HG03045 (cell line): ENCODE measurements around the gene CPNE5.

Source experiments
- ATAC-seq: cut with Tn5 transposase; IDR thresholded peaks from one replicate; pipeline ENCODE4 v1.9.1; 2021; ENCODE audit warnings: mild to moderate bottlenecking, moderate library complexity; ENCODE audit not compliant: unreplicated experiment

The CPNE5 gene

DNA sequence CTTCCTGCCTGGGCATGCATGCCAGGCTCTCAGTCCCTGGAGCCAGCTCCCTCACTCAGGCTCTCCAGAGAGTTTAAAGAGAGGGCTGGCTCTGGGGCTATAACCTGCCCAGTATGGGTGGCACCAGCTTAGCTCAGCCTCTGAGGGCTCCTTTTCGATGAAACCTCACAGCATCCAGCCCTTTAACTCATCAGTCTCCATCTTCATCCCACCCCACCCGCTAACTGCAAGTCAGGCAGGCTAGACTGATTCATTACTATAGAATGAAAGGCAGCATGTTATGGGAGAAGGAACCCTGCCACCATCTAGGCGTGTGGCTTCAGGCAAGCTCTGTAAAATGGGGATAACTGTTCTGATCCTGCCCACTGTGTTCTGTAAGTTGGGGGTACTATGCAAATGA lies 88.2 kb downstream of the CPNE5 start:
- no peak for ATAC-seq

DNA sequence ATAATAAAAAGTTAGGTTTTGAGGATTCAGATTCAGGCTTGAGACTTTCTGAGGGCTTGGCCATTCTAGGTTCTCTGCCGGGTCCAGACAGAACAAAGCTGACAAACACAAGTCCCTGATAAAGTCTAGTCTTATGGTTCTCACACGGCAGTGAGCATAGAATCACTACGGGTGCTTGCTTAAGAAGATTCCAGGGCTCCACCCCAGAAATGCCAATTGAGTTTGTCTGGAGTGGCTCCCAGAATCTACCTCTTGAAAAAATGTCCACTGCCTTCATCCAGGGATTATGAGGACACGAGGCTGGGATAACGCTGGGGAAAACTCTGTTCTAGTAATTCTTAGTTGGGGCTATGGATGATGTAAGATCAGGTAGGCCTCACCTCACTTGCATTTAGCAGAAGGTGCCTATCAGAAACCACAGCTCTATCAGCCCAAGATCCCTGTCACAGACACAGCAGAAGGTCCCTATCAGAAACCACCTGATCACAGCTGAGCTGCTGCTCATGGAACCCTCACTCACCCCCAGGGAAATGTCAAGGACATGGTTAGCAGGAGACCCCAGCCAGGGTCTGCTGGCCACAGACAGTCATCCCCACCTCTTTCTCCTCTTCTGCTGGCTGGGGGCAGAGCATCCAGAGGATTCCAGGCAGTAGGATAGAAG lies 89.3 kb downstream of the CPNE5 start:
- no peak for ATAC-seq

DNA sequence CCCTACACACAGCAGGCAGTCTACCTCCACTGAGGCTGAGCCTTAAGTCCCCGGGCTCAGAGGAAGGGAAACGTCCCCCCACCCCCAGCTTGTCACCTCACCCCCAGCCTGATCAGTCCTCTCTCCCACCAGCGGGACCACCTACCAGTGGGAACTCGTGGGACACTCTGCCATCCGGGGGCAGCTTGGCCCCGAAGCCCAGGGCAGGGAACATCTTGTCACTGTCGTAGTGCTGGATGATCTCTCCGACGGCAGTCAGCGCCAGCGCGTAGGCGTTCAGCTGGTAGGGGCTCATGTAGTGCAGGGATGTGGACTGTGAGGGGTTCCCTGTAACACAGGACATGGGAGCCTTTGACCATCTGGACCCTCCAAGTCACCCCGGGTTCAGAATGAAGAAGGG lies 93.0 kb downstream of the CPNE5 start:
- no peak for ATAC-seq

DNA sequence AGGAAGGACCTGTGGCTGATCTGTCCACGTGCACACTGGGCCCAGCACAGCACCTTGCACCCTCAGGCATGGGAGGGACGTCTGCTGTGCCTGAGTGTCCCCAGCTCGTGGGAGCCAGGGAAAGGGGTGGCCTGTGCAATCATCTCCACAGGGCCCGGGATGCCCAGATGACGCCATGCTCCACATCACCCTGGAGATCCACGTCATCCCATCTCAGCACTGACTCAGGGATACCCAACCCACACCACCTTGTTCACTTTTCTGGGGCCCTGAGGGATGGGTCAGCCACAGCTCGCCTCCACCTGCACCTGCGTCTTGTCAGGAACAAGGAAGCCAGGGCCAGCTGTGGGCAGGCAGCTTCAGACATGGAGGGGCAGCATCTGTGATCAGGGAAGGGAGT lies 93.4 kb downstream of the CPNE5 start:
- ATAC-seq, result no peak

DNA sequence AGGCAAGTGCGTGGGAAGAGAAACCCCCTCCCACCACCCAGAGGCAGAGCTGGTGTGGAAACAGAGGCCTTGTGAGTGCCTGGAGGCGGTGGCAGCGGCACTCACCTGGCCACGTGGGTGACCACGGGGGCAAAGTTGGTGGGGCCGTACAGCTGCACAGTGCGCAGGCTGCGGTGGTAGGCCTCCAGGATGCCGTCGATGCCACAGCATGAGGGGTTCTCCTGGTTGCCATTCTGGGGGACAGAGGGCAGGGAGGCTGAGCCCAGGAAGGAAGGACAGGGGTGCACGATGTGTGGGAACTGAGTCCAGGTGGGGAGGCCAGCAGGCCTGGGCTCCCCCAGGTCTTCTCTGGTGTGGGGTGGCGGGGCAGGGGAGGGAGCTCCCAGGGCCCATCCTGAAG lies 94.0 kb downstream of the CPNE5 start:
- no peak for ATAC-seq

DNA sequence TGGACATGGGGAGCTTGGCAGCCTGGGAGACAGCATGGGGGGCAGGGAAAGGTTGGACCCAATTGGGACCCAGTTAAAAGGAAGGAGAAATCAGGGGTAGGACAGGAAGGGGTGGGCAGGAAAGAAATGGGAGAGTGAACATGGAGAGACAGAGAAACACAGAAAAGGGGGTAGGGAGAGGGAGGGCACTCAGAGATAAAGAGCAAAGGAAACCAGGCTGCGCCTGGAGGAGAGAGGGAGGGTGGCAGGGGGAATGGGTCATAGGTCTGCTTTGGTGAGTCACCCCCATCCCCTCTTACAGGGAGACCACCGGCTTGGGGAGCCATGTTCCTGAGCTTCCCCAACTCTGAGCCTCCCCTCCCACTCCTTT lies 95.0 kb downstream of the CPNE5 start:
- ATAC-seq, result no peak

DNA sequence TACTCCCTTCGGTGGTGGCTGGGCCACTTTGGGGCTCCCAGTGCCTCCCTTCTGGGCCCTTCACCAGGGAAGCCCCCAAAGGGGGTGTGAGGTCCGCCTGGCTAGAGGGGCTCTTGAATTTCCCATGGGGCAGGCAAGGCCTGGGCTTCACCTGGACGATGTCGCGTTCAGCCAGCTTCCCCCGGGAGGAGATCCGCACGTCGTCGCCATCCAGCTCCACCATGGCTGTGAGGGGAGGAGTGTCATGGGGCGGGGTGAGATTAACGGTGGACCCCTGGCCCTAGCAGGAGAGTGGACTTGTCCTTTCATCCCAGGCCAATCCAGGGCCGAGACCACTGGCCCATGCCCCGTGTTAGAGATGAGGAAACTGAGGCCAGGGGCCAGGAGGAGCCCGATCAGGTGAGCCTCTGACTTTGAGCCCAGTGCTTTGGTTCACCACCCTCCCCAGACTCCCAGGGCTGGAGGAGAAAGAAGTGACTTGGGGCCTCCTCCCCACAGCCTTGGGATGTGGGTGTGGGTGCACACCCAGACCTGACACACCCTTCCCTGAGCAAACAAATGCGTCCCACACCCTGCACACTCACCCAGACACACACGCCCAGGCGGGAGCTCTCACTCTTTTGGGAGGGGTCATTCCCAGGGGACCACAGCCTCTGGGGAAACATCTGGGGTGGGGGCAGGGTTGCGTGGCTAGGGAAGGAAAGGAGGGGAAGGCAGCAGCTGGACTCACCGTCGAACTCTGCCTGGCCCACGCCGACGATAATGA lies 95.5 kb downstream of the CPNE5 start:
- ATAC-seq, result no peak

DNA sequence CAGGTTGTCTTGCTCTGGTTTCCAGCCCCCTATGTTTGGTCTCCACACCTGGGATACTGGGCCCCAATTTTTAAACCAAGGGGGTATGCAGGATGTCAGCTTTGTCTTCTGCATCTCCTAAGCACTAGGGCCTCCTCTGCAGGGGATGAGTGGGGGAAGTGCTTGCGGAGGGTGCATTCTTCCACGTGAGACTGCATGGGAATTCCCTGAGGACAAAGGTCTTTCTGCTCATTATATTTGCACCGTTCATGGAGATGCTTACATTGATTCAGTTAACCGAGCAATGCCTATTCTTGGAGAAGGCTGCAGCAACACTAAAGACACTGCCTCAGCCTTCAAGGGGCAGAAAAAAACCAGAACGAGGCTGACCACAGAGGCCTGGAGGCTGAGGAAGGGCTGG lies 96.2 kb downstream of the CPNE5 start:
- no peak for ATAC-seq

DNA sequence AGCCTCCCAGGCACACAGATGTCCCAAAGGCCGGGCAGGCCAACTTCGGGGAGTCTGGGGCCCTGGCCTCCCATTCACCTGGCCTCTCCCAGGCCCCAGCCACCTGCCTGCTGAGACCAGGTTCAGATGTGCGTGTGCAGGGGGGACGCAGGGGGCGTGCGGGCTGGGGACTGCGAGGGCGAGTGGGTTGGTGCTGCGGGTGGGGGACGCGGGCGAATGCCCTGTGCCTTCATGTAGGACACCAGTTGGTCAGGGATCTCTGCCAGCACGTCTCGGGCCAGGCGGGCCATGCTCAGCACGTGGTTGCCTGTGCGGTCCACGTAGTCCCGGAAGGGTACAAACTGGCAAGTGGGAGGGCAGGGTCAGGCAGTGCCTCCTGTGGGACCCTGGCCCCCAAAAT lies 97.1 kb downstream of the CPNE5 start:
- no peak for ATAC-seq

DNA sequence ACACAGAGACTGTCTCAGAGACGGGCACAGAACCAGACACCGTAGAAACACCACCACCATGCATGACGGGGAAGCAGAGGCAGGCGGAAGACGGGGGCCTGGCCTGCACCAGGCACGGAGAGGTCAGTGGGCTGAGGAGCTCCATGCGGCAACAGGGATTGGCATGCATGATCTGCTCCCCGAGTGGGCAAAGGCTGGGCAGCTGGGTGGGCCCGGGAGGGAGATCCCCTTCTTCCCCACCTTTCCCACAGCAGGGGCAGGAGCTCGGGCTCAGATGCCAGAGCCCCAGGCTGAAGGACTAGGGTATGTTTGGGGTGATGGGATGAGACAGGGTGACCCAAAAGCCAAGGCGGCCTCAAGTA lies 98.4 kb downstream of the CPNE5 start:
- ATAC-seq, result no peak

DNA sequence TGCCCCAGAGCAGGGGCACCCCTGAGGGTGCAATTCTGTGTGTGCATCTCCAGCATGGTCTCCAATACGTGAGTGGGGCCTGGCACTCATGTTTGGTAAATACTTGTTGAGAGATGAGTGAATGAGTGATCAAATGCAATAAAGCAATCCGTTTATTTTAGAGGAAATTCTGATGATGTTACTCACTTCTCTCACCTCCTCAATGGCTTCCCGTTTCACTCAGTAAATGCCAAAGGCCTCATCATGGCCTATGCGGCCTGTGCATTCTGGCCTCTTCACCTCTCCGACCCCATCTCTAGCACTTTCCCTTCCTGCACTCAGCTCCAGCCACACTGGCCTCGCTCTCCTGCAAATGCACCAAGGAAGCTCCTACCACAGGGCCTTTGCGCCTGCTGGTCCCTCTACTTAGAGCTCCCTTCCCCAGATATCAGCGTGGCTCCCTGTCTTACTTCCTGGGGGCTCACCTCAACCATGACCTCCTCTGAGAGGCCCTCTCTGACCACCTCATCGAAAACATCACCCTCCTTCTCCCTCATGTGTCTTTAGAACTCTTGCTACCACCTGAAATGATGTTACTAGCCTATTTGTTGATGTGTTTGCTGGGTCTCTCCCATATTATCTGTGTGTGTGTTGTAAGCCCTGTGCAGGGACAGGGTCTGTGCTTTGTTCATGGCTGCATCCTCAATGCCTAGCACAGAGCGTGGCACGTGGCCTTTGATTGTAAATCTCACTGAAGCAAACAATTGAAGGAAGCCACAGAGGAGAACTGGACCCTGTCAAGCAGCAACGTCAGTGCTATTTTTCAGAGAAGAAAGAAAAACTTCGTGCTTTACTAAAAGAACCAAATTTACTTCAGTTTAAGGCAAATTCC lies 99.1 kb downstream of the CPNE5 start:
- no peak for ATAC-seq

DNA sequence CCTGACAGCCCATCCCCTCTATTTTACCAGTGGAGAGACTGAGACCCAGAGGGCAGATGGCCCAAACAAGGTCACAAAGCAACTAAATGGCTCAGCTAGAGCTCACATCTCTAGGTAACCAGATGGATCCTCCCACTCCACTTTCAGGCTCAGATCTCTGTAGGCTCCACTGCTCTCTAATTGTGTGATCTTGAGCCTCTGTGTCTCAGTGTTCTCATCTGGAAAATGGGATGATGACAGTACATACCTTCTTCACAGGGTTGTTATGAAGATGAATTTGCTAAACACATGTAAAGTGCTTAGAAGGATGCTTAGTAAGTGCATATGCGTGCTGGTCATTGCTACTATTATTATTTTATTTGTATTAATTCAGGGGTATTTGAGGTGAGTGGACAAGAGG lies 101.1 kb downstream of the CPNE5 start:
- ATAC-seq, result no peak

DNA sequence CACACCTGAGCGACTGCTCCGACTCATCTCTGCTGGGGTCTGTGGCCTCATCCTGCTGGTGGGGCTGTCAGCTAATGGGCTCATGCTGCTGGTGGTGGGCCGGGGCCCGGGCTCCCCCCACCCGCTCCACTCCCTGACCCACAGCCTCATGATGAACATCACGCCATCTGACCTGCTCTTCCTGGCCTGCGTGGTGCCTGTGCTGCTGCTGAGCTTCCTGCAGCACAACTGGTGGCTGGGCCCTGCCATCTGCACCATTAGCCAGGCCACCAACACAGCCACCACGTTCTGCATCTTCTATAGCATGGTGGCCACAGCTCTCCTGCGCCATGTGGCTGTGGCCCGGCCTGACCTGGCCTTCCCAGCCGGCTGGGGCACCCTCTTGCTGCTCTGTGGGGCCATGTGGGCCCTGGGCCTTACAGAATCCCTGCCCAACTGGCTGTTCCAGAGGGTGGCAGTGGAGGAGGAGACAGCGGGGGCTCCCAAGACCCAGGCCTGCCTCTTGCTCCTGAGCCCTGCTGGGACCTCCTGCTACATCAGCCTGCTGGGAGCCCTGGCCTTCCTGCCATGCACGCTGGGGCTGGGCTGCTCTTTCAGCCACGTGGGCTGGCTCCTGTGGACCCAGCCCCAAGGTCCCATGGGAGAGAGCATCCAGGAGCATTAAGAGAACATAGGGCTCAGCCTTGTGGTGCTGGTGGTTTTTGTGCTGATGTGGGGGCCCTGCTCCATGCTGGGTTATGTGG lies 102.0 kb downstream of the CPNE5 start:
- ATAC-seq, result no peak

DNA sequence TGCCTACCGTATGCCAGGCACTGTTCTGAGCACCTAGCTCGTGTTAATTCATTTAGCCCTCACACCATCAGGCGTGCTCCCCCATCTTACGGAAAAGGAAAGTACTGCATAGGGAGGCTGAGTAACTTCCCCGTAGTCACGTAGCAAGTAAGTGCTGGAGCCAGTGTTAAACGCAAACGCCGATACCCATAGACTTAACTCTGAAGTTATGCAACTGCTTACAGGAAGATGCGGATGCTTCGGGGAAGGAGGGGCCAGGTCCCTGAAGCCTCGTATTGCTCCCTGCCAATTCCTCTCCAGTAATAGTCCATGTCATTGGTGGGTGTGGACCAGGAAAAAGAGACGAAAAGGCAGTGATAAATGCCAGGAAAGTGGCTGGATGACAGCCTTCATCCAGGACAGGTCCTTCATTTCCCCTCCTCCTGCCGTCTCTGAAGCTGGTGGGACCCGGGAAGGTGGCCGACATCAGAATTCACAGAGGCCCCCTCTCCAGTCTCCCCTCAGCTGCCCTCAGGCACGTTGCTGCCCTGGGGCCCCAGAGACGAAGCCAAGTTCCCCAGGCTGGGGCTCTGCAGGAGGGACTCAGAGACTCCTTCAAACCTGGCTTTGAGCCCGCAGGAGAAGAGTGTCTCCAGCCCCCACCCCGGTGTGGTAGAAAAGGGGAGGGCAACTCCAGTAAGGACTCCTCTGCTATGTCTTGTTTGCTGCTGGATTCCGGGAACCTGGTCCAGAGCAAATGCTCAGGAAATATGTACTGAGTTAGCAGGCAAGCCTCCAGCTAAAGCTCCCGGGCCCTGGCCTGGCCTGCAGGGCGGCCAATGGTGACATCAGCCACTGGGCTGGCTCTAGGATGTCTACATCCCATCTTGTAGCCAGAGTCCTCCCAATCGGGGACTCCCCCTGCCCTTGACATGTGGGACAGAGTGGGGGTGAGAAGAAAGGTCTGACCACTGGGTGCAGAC lies 103.9 kb downstream of the CPNE5 start:
- ATAC-seq, result no peak

DNA sequence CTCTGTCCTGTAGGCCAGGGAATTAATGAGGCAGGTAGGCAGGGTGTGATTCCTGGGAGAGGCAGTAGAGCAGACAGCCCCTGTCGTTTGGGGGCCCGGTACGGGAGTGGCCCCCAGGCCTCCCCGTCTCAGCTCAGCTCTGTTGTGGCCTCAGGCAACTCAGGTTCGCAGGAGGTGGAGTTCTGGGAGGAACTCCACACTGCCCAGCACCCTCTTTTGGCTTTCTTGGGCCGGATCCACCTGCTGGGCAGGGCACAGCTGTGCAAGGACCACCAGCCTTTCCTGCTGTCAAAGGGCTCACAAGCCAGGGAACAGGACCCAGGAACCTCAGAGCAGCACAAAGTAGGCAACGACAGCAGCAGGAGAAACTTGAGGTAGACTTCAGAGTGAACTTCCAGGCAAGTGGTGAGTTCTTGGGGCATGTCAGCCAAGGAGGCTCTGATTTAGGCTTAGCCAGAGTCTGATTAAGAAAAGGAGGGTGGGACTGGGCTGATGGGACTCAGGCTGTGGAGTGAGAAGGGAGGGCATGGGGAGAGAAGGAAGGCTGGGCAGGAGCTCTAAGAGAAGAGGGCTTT lies 104.7 kb downstream of the CPNE5 start:
- ATAC-seq, result no peak

DNA sequence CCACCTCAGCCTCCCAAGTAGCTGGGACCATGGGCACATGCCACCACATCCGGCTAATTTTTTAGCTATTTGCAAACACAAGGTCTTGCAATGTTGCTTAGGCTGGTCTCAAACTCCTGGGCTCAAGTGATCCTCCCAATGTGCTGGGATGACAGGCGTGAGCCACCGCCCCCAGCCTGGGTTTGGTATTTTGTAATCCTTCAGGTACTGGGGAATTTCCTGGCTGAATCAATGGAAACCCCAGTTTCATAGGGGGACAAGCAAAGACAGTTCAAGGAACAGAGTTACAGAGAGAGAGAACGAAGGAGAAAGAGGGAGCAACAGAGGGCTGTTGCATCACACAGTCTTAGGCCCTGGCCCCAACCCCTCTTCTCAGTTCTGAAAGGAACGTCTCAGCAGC lies 105.9 kb downstream of the CPNE5 start:
- ATAC-seq, result no peak

DNA sequence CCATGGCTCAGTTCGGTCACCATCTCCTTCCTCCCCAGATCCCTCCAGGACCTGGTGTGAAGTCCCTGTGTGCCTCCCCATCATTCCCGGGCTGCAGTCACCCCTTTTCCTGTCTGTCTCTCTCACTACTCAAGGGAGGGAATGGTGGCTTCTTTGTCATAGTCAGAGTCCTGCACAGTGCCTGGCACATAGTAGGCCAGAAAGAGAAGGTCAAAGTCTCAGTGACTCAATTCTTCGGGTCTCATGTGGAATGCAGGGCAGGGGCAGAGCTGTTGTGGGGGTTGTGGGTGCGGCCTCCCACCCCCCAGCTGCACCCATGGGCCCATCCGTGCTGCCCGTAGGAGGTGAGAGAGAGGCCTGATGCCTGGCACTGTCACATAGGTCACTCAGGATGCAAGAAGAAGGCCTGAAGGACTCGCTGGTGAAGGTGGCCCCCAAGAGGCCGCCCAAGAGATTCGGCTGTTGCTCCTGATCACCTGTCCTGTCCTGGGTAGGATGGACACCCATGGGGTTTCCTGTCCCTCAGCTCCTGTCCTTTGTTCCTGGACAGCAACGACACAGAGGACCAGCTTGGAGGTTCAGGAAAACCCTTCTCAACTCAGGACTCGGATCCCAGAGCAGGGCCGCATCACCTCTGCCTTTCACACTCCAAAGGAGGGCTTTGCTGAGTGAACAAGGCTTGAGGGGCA lies 107.5 kb downstream of the CPNE5 start:
- ATAC-seq, result no peak

DNA sequence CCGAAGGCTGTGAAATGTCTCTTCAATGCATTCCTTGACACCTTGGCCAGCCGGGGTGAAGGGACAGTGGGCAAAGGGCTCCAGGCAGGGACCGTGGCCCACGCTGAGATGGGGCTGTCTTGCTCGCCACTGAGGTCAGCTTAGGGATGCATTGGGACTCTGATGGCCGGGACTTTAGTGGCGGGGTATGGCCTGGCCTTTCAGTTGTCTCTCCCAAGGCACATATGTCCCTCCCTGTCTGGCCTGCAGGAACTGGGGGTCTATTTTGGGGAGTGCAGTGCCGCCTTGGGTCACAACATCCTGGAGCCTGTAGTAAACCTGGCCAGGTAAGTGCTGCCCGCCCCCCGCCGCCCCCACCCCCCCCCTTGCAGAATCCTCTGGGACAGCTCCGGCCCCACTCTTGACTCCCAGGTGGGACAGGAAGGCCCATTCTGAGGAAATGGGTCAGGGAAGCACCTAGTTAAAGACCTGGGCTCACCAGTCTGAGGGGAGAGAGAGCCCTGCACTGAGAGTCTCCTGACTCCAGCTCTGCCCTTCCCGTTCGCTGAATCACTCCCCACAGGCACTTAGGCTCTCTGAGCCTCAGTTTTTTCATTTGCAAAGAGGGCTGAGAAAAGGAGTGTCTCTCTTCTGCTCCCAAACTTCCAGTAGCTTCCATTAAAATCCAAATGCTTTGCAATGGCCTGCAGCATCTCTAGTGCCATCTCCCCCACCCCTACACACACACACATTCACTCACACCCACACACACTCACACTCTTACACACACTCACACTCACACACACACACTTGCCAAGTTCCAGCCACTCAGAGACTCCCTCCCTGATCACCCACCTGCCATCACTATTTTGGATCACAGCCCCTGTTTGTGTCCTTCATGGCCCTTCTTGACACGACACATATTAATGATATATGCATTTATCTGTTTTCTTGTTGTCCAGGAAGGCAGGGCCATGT lies 108.5 kb downstream of the CPNE5 start:
- ATAC-seq, result no peak
